K562 (cell line): ENCODE measurements around the gene MED29. TPM values are rescaled to one million over a fixed set of nuclear protein-coding genes. Genes with fewer than 3 reads are reported as not detected.

Experiments used
- BCL6 ChIP-seq: fragments of 250-450 bp; sonication (Bioruptor Pico); IDR thresholded peaks from 2 replicates; pipeline ENCODE4 v1.4.0; 2020
- E2F6 ChIP-seq, 2 experiments: IDR thresholded peaks; 2 replicates each; pipeline ENCODE4 v1.6.1; 2011; ENCODE audit warnings: borderline replicate concordance in 1 of 2, control low read depth in 1 of 2, low read depth in 1 of 2, low read length in 1 of 2, mild to moderate bottlenecking in 1 of 2, mixed read lengths in 1 of 2, moderate library complexity in 1 of 2; ENCODE audit not compliant: insufficient read depth in 1 of 2, insufficient read length in 1 of 2, poor library complexity in 1 of 2, severe bottlenecking in 1 of 2; ENCODE audit errors: extremely low read depth in 1 of 2
- ELF4 ChIP-seq: fragments of 450-650 bp; formaldehyde crosslinking; IDR thresholded peaks from 2 replicates; pipeline ENCODE4 v1.4.0; 2022; ENCODE audit warnings: missing genetic modification characterization
- GTF2E2 ChIP-seq: fragments of 200-800 bp; sonication (Bioruptor generic); IDR thresholded peaks from 2 replicates; pipeline ENCODE4 v1.6.1; 2016; ENCODE audit warnings: missing genetic modification characterization, missing compliant biosample characterization
- HBP1 ChIP-seq: fragments of 450-650 bp; formaldehyde crosslinking; IDR thresholded peaks from 2 replicates; pipeline ENCODE4 v1.4.0; 2022; ENCODE audit warnings: missing genetic modification characterization
- MTA3 ChIP-seq: fragments of 450-650 bp; formaldehyde crosslinking; IDR thresholded peaks from 2 replicates; pipeline ENCODE4 v1.6.1; 2017; ENCODE audit warnings: mild to moderate bottlenecking, borderline replicate concordance
- OTX1 ChIP-seq: fragments of 450-650 bp; formaldehyde crosslinking; IDR thresholded peaks from 2 replicates; pipeline ENCODE4 v1.4.0; 2022; ENCODE audit warnings: mild to moderate bottlenecking
- PHF21A ChIP-seq: fragments of 450-650 bp; IDR thresholded peaks from 2 replicates; pipeline ENCODE4 v1.6.1; 2017; ENCODE audit warnings: low read depth, borderline replicate concordance
- PKNOX1 ChIP-seq: fragments of 450-650 bp; IDR thresholded peaks from 2 replicates; pipeline ENCODE4 v1.6.1; 2016
- POLR2A ChIP-seq: fragments of 450-650 bp; conservative IDR thresholded peaks from 2 replicates; pipeline ENCODE4 v1.6.1; 2016
- RBFOX2 ChIP-seq: fragments of 200-400 bp; formaldehyde crosslinking; IDR thresholded peaks from 2 replicates; pipeline ENCODE4 v1.6.1; 2017; ENCODE audit warnings: low read depth, mild to moderate bottlenecking, low read length, moderate library complexity
- SRSF1 ChIP-seq: fragments of 200-400 bp; formaldehyde crosslinking; IDR thresholded peaks from 2 replicates; pipeline ENCODE4 v1.6.1; 2017; ENCODE audit warnings: mild to moderate bottlenecking, low read depth, low read length, moderate library complexity
- TAF1 ChIP-seq: IDR thresholded peaks from 2 replicates; pipeline ENCODE4 v1.6.1; 2011; ENCODE audit warnings: mild to moderate bottlenecking, low read length, moderate library complexity; ENCODE audit not compliant: insufficient read depth, control insufficient read depth, severe bottlenecking; ENCODE audit errors: extremely low read depth
- U2AF1 ChIP-seq: fragments of 200-400 bp; formaldehyde crosslinking; optimal IDR thresholded peaks from 2 replicates; pipeline ENCODE3; 2017; ENCODE audit warnings: mild to moderate bottlenecking, low read depth, low read length, moderate library complexity
- ZC3H11A ChIP-seq: IDR thresholded peaks from 2 replicates; pipeline ENCODE4 v1.6.1; 2012; ENCODE audit warnings: low read depth, low read length, improper control_type of control experiment
- ZNF124 ChIP-seq: sonication (generic); formaldehyde crosslinking; IDR thresholded peaks from 2 replicates; pipeline ENCODE4 v1.8.1; 2022; ENCODE audit warnings: missing genetic modification reagents
- ZNF41 ChIP-seq: fragments of 250-450 bp; sonication (Bioruptor Pico); conservative IDR thresholded peaks from 2 replicates; pipeline ENCODE4 v1.4.0; 2020; ENCODE audit warnings: mild to moderate bottlenecking
- ZNF57 ChIP-seq: fragments of 450-650 bp; formaldehyde crosslinking; IDR thresholded peaks from 2 replicates; pipeline ENCODE4 v1.4.0; 2020; ENCODE audit warnings: mild to moderate bottlenecking, moderate library complexity
- ZZZ3 ChIP-seq: fragments of 450-650 bp; IDR thresholded peaks from 2 replicates; pipeline ENCODE4 v1.6.1; 2016; ENCODE audit warnings: antibody characterized with exemption, mild to moderate bottlenecking, moderate library complexity
- polyA plus RNA-seq, 8 experiments: library from polyadenylated mRNA; depleted of rRNA in 4 of 8; stranded (reverse) in 5 of 8; unstranded in 3 of 8; fragments of >200 nt; fragmentation: Nextera tagmentation in 2 of 8; fragmentation: Illumina TruSeq in 1 of 8; extraction: Ambion mirVana in 2 of 8; extraction: Trizol in 1 of 8; gene quantifications; 2 replicates each; pipeline versions ENCODE4 v1.2.1 to v1.2.3, GENCODE V29; 2011 to 2014; ENCODE audit warnings: inconsistent platforms in 1 of 8, missing spikeins in 1 of 8
- total RNA-seq, 7 experiments: library from RNA; depleted of rRNA in 6 of 7; stranded (reverse); fragments of >200 nt in 6 of 7; fragmentation: Illumina TruSeq in 2 of 7; extraction: Trizol in 2 of 7; gene quantifications; 2 replicates each; pipeline versions ENCODE4 v1.2.1 to v1.2.3, GENCODE V29; 2011 to 2021; ENCODE audit warnings: low replicate concordance in 1 of 7
- TF ChIP-seq, protein P1 (sequence below): fragments of 250-450 bp; sonication (Bioruptor Pico); IDR thresholded peaks from 2 replicates; pipeline ENCODE4 v1.4.0; 2020; ENCODE audit warnings: mild to moderate bottlenecking, moderate library complexity, borderline replicate concordance
- TF ChIP-seq, protein P2 (sequence below): sonication (generic); formaldehyde crosslinking; IDR thresholded peaks from 2 replicates; pipeline ENCODE4 v1.8.0; 2022; ENCODE audit warnings: mild to moderate bottlenecking, missing genetic modification reagents

MED29 gene
- total and polyA plus RNA-seq, 9 of the 15 experiments (the other 6 are each of a cell fraction or from before 2014, with no cell fraction given), result 1.8 to 22.6 (median 12.4) TPM

GRCh38 chr19:39435499-39436349, 44.5 kb downstream of the MED29 start, which contains the start of gene RPS16 (continued):
- no peak for TF ChIP-seq ZNF57 (CRISPR knock-in tag)
- TF ChIP-seq, protein P1, sequence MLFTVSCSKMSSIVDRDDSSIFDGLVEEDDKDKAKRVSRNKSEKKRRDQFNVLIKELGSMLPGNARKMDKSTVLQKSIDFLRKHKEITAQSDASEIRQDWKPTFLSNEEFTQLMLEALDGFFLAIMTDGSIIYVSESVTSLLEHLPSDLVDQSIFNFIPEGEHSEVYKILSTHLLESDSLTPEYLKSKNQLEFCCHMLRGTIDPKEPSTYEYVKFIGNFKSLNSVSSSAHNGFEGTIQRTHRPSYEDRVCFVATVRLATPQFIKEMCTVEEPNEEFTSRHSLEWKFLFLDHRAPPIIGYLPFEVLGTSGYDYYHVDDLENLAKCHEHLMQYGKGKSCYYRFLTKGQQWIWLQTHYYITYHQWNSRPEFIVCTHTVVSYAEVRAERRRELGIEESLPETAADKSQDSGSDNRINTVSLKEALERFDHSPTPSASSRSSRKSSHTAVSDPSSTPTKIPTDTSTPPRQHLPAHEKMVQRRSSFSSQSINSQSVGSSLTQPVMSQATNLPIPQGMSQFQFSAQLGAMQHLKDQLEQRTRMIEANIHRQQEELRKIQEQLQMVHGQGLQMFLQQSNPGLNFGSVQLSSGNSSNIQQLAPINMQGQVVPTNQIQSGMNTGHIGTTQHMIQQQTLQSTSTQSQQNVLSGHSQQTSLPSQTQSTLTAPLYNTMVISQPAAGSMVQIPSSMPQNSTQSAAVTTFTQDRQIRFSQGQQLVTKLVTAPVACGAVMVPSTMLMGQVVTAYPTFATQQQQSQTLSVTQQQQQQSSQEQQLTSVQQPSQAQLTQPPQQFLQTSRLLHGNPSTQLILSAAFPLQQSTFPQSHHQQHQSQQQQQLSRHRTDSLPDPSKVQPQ (CRISPR knock-in tag), result no peak
- TF ChIP-seq OTX1 (CRISPR knock-in tag), result no peak; the same call in 1 of the 2 replicates
- no peak for TF ChIP-seq ZC3H11A
- TF ChIP-seq PKNOX1, result peak; percentile 68
- peak; percentile 48; the same call in 1 of the 2 replicates for TF ChIP-seq GTF2E2 (tag)
- TF ChIP-seq TAF1, result peak; percentile 99
- TF ChIP-seq POLR2A, result peak; percentile 99
- no peak for TF ChIP-seq PHF21A
- peak; percentile 78; the same call in 1 of the 2 replicates for TF ChIP-seq ZZZ3
- TF ChIP-seq ZNF124 (CRISPR knock-in tag), result no peak
- TF ChIP-seq ELF4 (CRISPR knock-in tag), result no peak
- peak; percentile 78; the same call in 1 of the 2 replicates for TF ChIP-seq SRSF1
- TF ChIP-seq ZNF41, result no peak
- TF ChIP-seq, protein P2, sequence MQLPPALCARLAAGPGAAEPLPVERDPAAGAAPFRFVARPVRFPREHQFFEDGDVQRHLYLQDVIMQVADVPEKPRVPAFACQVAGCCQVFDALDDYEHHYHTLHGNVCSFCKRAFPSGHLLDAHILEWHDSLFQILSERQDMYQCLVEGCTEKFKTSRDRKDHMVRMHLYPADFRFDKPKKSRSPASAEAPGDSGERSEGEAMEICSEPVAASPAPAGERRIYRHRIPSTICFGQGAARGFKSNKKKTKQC (CRISPR knock-in tag), result peak; percentile 71
- peak; percentile 55 to 70 for TF ChIP-seq E2F6 (IDR thresholded peaks at IDR 0.05; ENCODE audit: borderline replicate concordance in 1 of 2, extremely low read depth in 1 of 2, insufficient read depth in 1 of 2, insufficient read length in 1 of 2, low read depth in 1 of 2, low read length in 1 of 2, poor library complexity in 1 of 2, severe bottlenecking in 1 of 2)
- no peak for TF ChIP-seq BCL6 (CRISPR knock-in tag)
- peak; percentile 97 for TF ChIP-seq U2AF1
- peak; percentile 100 for TF ChIP-seq RBFOX2
- TF ChIP-seq MTA3, result peak; percentile 87; the same call in 1 of the 2 replicates
- TF ChIP-seq HBP1 (CRISPR knock-in tag), result peak; percentile 4; the same call in 1 of the 2 replicates
